ENCODE data around the gene NLGN3.
"Not testable (repeated sequence)": the region's sequence is repeated elsewhere in the genome, so short reads cannot be mapped to it uniquely, and the experiment has no call there.

Gene NLGN3

DNA sequence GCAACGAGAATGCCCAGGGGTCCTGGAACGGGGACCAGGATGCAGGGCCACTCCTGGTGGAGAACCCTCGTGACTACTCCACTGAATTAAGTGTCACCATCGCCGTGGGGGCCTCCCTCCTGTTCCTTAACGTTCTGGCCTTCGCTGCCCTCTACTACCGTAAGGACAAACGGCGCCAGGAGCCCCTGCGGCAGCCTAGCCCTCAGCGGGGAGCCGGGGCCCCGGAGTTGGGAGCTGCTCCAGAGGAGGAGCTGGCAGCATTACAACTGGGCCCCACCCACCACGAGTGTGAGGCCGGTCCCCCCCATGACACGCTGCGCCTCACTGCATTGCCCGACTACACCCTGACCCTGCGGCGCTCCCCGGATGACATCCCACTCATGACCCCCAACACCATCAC, 24.9 kb downstream of the NLGN3 start:
- in situ Hi-C loops (cut with MboI; ENCODE audit: low sequenced_read_pairs) = no loop called here
- H3K4me1 ChIP-seq = no peaks in the 10 kb centered on the region
- no peak for DNase-seq (ENCODE audit: low spot score in 2 of 2)

DNA sequence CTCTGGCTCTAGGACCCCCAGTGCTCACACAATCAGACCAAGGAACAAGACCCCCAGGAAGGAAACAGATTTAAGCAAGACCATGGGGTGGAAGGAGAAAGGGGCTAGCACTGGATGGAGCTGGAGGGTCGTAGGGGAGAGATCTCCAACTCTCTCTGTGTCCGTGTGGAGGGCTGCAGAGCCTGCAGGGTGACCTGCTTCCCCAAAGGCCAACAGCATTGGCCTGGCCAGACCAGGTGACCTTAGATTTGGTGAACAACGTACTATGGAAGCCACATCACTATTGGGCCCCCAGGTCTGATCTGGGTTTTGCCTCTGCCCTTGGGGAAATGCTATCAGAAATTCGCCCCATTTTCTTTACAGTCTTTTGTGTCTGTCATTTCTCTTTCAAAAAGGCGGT, 26.0 kb downstream of the NLGN3 start:
- Histone ChIP-seq H3K27me3 (ENCODE audit: low read depth) (no peaks in the 10 kb centered on the region), H3K9me3 (no peaks in the 10 kb centered on the region), H3K4me3 (no peak overlapping the region), H3K36me3 (replicated peaks) (no peaks in the 10 kb centered on the region), H3K4me1 (no peaks in the 10 kb centered on the region)
- DNase-seq (ENCODE audit: low spot score in 2 of 2) = no peak
- in situ Hi-C loops (cut with MboI; ENCODE audit: low sequenced_read_pairs) = loop anchor here (10.0 kb wide), 1 partner anchor 396 kb away; no protein-coding TSS in a partner anchor

More for the DNA sequence above, 24.9 kb downstream of the NLGN3 start:
- H3K4me3 ChIP-seq = no peak overlapping the region
- no peaks in the 10 kb centered on the region for H3K36me3 ChIP-seq (replicated peaks)
- H3K27me3 ChIP-seq (ENCODE audit: low read depth) = no peaks in the 10 kb centered on the region
- no peaks in the 10 kb centered on the region for H3K9me3 ChIP-seq

DNA sequence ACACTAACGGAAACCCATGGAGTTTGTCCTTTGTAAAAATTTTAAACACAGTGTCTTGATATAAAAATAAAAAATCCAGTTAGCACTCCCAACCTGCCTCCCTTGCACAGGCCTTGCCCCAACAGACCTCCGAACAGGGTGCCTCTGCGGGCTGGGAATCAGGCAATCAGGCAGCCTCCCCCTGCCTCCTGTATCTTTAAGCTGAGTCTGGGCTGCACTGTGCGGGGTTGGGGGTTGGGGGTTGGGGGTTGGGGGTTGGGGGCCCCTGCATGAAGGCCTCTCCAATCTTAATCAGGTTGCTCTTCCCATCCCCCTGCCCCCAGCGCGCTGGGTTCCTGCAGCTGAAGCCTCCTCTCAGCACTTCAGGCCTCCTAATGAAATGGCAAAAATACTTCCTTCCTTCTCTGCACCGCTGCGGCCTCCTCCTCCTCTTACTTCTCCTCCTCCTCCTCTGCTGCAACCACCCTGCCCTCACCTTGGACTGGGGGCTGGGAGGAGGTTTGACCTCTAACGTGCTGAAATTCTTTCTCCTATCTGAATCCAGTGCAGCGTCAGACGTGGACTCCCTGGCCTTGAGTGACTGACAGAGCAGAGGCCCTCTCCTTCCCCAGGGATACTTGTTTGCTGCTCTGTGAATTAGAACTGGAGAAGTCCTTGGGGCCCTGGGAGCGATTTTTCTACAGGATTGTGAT, 26.6 kb downstream of the NLGN3 start:
- H3K9me3 ChIP-seq = no peaks in the 10 kb centered on the region
- no peak for DNase-seq (ENCODE audit: low spot score in 2 of 2)
- H3K36me3 ChIP-seq (replicated peaks) = no peaks in the 10 kb centered on the region
- in situ Hi-C loops (cut with MboI; ENCODE audit: low sequenced_read_pairs) = loop anchor here (10.0 kb wide), 1 partner anchor 396 kb away; no protein-coding TSS in a partner anchor
- H3K4me3 ChIP-seq = no peak overlapping the region
- no peaks in the 10 kb centered on the region for H3K27me3 ChIP-seq (ENCODE audit: low read depth)
- no peaks in the 10 kb centered on the region for H3K4me1 ChIP-seq

DNA sequence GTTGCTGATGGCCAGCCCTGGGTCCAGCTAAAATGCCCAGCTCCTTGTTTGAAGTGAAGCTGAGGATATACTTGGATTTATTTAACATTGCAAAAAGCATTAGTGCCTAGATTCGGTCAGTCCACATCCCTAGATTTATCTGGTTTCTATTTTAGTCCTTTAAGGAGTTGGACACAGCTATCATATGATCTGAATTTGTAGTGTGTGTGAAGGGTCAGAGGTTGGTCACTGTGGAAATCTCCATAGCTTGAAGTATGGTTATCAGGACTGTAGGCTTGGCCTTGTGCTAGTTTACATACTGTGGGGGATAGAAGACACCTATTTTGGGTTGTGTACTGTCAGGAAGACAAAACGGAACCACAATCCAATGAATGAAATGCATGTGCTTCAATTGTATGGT, 28.8 kb downstream of the NLGN3 start:
- Histone ChIP-seq H3K4me1 (no peaks in the 10 kb centered on the region), H3K36me3 (replicated peaks) (no peaks in the 10 kb centered on the region), H3K4me3 (no peak overlapping the region), H3K27me3 (ENCODE audit: low read depth) (no peaks in the 10 kb centered on the region), H3K9me3 (no peaks in the 10 kb centered on the region)
- in situ Hi-C loops (cut with MboI; ENCODE audit: low sequenced_read_pairs) = loop anchor here (10.0 kb wide), 1 partner anchor 399 kb away; no protein-coding TSS in a partner anchor
- DNase-seq (ENCODE audit: low spot score in 2 of 2) = no peak

DNA sequence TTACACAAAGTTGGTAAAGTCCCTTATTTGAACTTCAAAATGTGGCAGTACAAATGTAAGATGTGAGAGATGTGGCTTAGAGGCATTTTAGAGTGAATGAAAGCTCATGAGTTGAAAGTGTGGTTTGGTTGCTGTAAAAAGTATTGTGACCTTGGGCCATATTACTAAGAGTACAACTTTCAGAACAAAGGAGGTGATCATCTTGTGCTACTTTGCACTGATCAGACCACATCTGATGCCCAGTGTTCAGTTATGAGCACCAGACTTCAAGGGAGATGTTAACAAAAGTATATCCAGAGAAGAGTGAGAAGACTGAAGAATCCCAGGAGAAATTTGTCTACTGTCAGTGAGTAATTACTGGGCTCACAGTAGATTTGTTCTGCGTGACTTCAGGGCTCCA, 30.2 kb downstream of the NLGN3 start:
- DNase-seq (ENCODE audit: low spot score in 2 of 2) = no peak
- Histone ChIP-seq H3K27me3 (ENCODE audit: low read depth) (no peaks in the 10 kb centered on the region), H3K4me3 (no peak overlapping the region), H3K9me3 (no peaks in the 10 kb centered on the region), H3K36me3 (replicated peaks) (no peaks in the 10 kb centered on the region), H3K4me1 (no peaks in the 10 kb centered on the region; the same call in 1 of the 2 replicates)
- in situ Hi-C loops (cut with MboI; ENCODE audit: low sequenced_read_pairs) = loop anchor here (10.0 to 25.0 kb wide), 2 partner anchors 400 to 712 kb away; no protein-coding TSS in a partner anchor

DNA sequence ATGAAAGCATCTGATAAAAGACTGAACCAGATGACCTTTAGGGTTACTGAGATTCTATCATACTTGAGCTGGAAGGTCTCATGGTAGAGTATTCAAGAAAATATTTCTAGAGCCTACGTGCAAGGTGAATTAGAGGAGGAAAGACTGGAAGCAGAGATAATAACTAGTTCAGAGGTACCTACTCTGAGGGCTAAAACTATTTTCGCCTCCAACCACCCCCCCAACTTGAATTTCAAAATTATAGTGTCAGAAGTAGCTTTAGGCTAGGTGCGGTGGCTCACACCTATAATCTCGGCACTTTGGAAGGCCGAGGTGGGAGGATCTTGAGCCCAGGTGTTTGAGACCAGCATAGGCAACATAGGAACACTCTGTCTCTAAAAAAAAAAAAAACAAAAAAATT, 30.9 kb downstream of the NLGN3 start:
- Histone ChIP-seq H3K4me3 (no peak overlapping the region), H3K27me3 (ENCODE audit: low read depth) (no peaks in the 10 kb centered on the region), H3K4me1 (no peaks in the 10 kb centered on the region; the same call in 1 of the 2 replicates), H3K9me3 (no peaks in the 10 kb centered on the region), H3K36me3 (replicated peaks) (no peaks in the 10 kb centered on the region)
- DNase-seq (ENCODE audit: low spot score in 2 of 2) = no peak
- in situ Hi-C loops (cut with MboI; ENCODE audit: low sequenced_read_pairs) = loop anchor here (10.0 to 25.0 kb wide), 2 partner anchors 401 to 713 kb away; no protein-coding TSS in a partner anchor

DNA sequence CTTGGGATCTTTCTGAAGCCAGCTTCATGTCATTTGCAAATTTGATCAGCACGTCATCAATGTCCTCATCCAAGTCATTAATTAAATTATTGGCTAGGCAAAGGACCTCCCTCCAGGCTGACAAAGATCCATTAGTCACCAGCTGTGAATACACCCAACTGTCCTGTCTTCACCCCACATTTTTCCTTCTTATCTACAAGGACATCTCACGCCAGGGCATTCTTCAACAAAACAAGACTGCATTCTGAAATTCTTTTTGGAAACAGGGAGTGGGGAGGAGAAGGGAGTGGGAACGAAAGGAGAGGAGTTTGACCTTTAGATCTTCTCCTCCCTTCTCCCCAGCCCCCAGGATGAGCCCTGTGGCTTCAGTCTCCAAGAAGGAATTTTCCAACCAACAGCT, 32.7 kb downstream of the NLGN3 start:
- H3K4me3 ChIP-seq = no peak overlapping the region
- no peaks in the 10 kb centered on the region for H3K27me3 ChIP-seq (ENCODE audit: low read depth)
- H3K36me3 ChIP-seq (replicated peaks) = no peaks in the 10 kb centered on the region
- in situ Hi-C loops (cut with MboI; ENCODE audit: low sequenced_read_pairs) = loop anchor here (10.0 to 25.0 kb wide), 2 partner anchors 403 to 715 kb away; no protein-coding TSS in a partner anchor
- DNase-seq (ENCODE audit: low spot score in 2 of 2) = no peak
- H3K9me3 ChIP-seq = no peaks in the 10 kb centered on the region
- peaks cover 10% of the 10 kb centered on the region for H3K4me1 ChIP-seq

DNA sequence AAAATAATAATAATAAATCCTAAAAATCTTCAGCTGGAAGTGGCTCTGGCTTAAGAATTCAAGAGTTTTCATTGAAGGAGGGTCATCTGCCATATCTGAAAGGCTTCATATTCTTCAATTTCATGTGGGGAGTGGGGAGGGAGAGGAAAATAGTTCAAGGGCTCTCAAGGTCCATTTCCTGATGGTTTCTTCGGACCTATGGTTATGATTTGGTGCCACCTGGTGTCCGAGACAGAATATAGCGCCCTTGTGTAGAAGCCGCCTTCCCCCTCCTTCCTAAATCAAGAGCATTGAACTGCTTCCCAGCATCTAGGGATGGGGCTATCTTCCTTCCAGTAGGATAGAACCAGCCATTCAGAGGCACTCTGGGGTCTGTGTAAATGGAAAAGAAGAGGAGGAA, 34.3 kb downstream of the NLGN3 start:
- peak; percentile 78 for DNase-seq (ENCODE audit: low spot score in 2 of 2)
- in situ Hi-C loops (cut with MboI; ENCODE audit: low sequenced_read_pairs) = loop anchor here (10.0 to 25.0 kb wide), 2 partner anchors 404 to 717 kb away; no protein-coding TSS in a partner anchor
- Histone ChIP-seq H3K27me3 (ENCODE audit: low read depth) (no peaks in the 10 kb centered on the region), H3K9me3 (no peaks in the 10 kb centered on the region), H3K36me3 (replicated peaks) (no peaks in the 10 kb centered on the region), H3K4me1 (peaks cover 26% of the 10 kb centered on the region), H3K4me3 (no peak overlapping the region)

DNA sequence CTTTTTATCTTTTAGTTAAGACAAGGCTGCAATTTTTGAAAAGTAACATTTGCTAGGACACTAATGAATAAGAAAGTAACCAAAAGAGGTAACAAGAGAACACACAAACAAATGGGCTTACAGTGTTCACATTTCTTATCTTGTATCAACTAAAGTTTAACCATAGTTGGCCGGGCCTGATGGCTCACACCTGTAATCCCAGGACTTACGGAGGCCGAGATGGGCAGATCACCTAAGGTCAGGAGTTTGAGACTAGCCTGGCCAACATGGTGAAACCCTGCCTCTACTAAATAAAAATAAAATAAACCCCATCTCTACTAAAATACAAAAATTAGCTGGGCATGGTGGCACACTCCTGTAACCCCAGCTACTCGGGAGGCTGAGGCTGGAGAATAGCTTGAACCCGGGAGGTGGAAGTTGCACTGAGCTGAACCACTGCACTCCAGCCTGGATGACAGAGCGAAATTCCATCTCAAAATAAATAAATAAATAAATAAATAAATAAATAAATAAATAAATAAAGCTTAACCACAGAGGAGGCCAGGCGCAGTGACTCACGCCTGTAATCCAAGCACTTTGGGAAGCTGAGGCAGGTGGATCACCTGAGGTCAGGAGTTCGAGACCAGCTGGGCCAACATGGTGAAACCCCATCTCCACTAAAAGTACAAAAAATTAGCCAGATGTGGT, 36.1 kb downstream of the NLGN3 start:
- DNase-seq (ENCODE audit: low spot score in 2 of 2); H3K27me3 ChIP-seq (ENCODE audit: low read depth); H3K9me3 ChIP-seq; H3K36me3 ChIP-seq (replicated peaks): not testable (repeated sequence)
- in situ Hi-C loops (cut with MboI; ENCODE audit: low sequenced_read_pairs) = loop anchor here (25.0 kb wide), 1 partner anchor 718 kb away; no protein-coding TSS in a partner anchor
- Histone ChIP-seq H3K4me1 (peaks cover 31% of the 10 kb centered on the region), H3K4me3 (peak overlapping the region; percentile 32; the same call in 1 of the 2 replicates)

DNA sequence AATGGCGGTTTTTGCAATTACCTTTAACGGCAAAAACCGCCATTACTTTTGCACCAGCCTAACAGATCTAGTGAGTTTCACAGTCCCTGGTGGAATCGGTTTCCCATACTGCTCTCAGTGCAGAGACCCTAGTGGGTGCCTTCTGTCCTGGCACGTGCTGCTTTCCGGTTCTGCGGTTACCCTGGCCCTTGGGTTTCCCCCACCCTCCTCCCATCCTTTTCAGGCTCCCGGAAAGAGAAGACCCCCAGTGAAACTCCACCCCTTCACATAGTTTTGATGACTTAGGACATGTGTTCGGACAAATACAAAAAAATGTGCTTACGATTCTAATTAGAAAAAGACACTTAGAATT, 36.9 kb downstream of the NLGN3 start:
- in situ Hi-C loops (cut with MboI; ENCODE audit: low sequenced_read_pairs) = loop anchor here (25.0 kb wide), 1 partner anchor 719 kb away; no protein-coding TSS in a partner anchor

DNA sequence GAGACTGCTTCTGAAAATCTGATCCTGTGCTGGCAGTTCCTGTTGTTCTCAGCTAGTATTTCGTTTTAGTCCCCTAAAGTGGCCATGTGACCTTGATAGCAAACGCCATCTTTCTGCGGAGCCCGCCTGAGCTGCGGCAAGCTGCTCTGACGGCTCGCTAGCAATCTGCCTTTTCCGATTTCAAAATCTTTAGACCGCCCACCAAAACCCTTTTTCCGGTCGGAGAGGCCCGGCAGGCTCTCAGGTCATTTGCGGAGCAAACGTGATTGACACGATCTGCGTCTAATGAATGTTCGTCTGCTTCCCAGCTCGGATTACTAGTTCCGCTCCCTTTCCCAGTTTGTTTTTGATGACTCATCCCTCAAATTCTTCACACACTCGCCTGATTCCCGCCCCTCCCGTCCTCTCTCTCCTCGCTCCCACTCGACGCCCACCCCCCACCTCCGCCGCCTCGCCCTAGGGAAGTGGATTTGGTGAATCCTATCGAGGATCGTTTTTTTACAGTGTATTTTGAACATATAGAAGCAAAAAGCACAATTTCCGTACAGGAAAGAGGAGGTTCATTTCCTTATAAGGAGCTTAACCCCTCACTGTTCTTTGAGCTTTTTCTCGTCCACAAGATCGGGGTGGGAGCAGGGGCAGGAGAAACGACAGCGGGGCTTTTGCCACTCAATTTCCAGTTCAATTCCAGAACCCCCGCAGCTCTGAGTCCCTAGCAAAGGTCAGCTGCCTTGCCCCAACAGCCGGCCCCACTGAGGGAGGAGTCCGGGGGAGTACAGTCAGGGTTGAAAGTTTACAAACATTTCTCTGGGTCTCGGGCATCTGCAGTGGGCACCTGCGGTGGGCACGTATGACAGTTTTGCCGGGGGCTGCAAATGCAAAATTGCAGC, 37.5 kb downstream of the NLGN3 start:
- in situ Hi-C loops (cut with MboI; ENCODE audit: low sequenced_read_pairs) = loop anchor here (25.0 kb wide), 1 partner anchor 720 kb away; no protein-coding TSS in a partner anchor
- Histone ChIP-seq H3K27me3 (ENCODE audit: low read depth) (no peaks in the 10 kb centered on the region), H3K9me3 (no peaks in the 10 kb centered on the region), H3K4me1 (peaks cover 31% of the 10 kb centered on the region), H3K36me3 (replicated peaks) (no peaks in the 10 kb centered on the region), H3K4me3 (peak overlapping the region; percentile 32)
- DNase-seq (ENCODE audit: low spot score in 2 of 2) = peak; percentile 96 to 99

More for the DNA sequence above, 36.9 kb downstream of the NLGN3 start:
- Histone ChIP-seq H3K36me3 (replicated peaks) (no peaks in the 10 kb centered on the region), H3K4me3 (peak overlapping the region; percentile 32), H3K27me3 (ENCODE audit: low read depth) (no peaks in the 10 kb centered on the region), H3K9me3 (no peaks in the 10 kb centered on the region), H3K4me1 (peaks cover 31% of the 10 kb centered on the region)
- DNase-seq (ENCODE audit: low spot score in 2 of 2) = peak; percentile 45 to 71

DNA sequence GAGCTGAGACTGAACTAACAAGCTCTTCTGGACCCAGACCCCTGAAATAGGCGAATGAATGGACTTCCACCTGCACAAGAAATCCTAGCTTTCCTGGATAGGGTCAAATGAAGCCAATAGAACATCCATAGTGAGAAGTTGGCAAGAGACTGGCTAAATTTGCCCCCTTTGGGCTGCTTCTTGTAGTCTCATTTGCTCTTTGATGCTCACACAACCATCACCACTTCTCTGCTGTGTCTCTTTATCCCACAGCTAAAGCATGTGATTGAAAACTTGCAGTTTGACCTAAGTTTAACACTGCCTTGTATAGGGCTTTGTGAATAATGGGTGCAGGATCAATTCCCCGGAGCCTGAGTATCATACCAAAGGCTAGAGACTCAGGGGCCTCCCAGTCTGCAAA, 38.2 kb downstream of the NLGN3 start:
- H3K27me3 ChIP-seq (ENCODE audit: low read depth) = no peaks in the 10 kb centered on the region
- peak in 1 of 2 experiments; percentile 20 for DNase-seq (ENCODE audit: low spot score in 2 of 2)
- H3K36me3 ChIP-seq (replicated peaks) = no peaks in the 10 kb centered on the region
- H3K4me1 ChIP-seq = peaks cover 31% of the 10 kb centered on the region
- H3K9me3 ChIP-seq = no peaks in the 10 kb centered on the region
- in situ Hi-C loops (cut with MboI; ENCODE audit: low sequenced_read_pairs) = loop anchor here (25.0 kb wide), 1 partner anchor 721 kb away; no protein-coding TSS in a partner anchor
- H3K4me3 ChIP-seq = no peak overlapping the region

DNA sequence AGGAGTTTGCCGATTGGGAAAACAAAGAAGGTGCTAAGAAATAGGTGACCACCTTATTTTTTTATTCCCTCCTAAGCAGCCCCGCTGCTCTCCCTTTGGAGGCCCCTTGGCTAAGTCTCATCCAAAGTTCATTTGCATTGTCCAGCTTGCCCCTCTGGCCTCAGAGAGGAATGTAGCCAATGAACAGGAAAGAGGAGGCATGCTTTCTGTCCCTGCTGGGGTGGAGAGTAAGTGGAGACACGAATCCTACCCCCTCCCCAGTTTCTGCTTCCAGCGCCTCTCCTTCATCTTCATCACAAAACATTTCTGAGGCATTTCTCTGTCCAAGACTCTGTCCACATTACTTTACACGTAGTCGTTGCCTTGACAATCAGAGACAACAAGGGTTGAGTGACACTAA, 38.7 kb downstream of the NLGN3 start:
- in situ Hi-C loops (cut with MboI; ENCODE audit: low sequenced_read_pairs) = loop anchor here (25.0 kb wide), 1 partner anchor 721 kb away; no protein-coding TSS in a partner anchor
- H3K4me1 ChIP-seq = peaks cover 31% of the 10 kb centered on the region
- H3K4me3 ChIP-seq = no peak overlapping the region
- DNase-seq (ENCODE audit: low spot score in 2 of 2) = peak; percentile 50 to 57
- H3K27me3 ChIP-seq (ENCODE audit: low read depth) = no peaks in the 10 kb centered on the region
- H3K36me3 ChIP-seq (replicated peaks) = no peaks in the 10 kb centered on the region
- H3K9me3 ChIP-seq = no peaks in the 10 kb centered on the region
